HL-60 (cell line): ENCODE measurements around the gene CCDC102A.

Experiments used
- DNase-seq, 2 experiments: peaks; one replicate each; pipeline ENCODE4 v3.0.0-alpha.2; 2010 to 2020; ENCODE audit warnings: low read depth in 1 of 2, low spot score in 1 of 2
- H3K27ac ChIP-seq: fragments of 250-450 bp; sonication (Bioruptor Pico); replicated peaks from 2 replicates; pipeline ENCODE4 v1.5.1; 2020; ENCODE audit warnings: mild to moderate bottlenecking, moderate library complexity
- H3K27me3 ChIP-seq: fragments of 250-450 bp; sonication (Bioruptor Pico); 2 replicates; pipeline ENCODE4 v1.5.1; 2021; ENCODE audit warnings: mild to moderate bottlenecking, moderate library complexity; ENCODE audit not compliant: insufficient read depth, poor library complexity, severe bottlenecking
- H3K4me3 ChIP-seq: replicated peaks from 2 replicates; pipeline ENCODE4 v1.5.1; 2011; ENCODE audit warnings: mild to moderate bottlenecking, control low read depth, low read length; ENCODE audit not compliant: insufficient read depth
- CTCF ChIP-seq: IDR thresholded peaks from one replicate; pipeline ENCODE4 v1.5.1; 2011; ENCODE audit warnings: low read length, control low read depth, inconsistent platforms; ENCODE audit not compliant: insufficient read depth
- GABPA ChIP-seq: IDR thresholded peaks from 2 replicates; pipeline ENCODE4 v1.6.1; 2012; ENCODE audit warnings: low read depth
- POLR2AphosphoS5 ChIP-seq: IDR thresholded peaks from 2 replicates; pipeline ENCODE4 v1.6.1; 2012; ENCODE audit warnings: low read depth
- REST ChIP-seq: IDR thresholded peaks from 2 replicates; pipeline ENCODE4 v1.6.1; 2012; ENCODE audit warnings: low read depth; ENCODE audit not compliant: insufficient replicate concordance
- SPI1 ChIP-seq: IDR thresholded peaks from 2 replicates; pipeline ENCODE4 v1.6.1; 2012; ENCODE audit warnings: low read depth, mild to moderate bottlenecking, borderline replicate concordance

The CCDC102A gene

GRCh38 chr16:57538235-57538721, 1.9 kb upstream of the CCDC102A start:
- H3K27me3 ChIP-seq, result no peaks in the 10 kb centered on the region
- no peak overlapping the region for H3K27ac ChIP-seq
- no peak overlapping the region for H3K4me3 ChIP-seq
- TF ChIP-seq GABPA (no peak), REST (no peak), CTCF (no peak)
- no peak for DNase-seq

- no peak overlapping the region for H3K27ac ChIP-seq
- H3K4me3 ChIP-seq, result no peak overlapping the region
- TF ChIP-seq REST (no peak), POLR2AphosphoS5 (no peak), GABPA (no peak), SPI1 (no peak), CTCF (no peak)
- DNase-seq, result peak in 1 of 2 experiments; percentile 51
- H3K27me3 ChIP-seq, result no peaks in the 10 kb centered on the region
Observed at GRCh38 chr16:57537581-57538234, 1.3 kb upstream of the CCDC102A start.

- Histone ChIP-seq H3K27ac (no peak overlapping the region), H3K4me3 (no peak overlapping the region), H3K27me3 (no peaks in the 10 kb centered on the region)
- DNase-seq, result no peak
- no peak for TF ChIP-seq POLR2AphosphoS5
Observed at GRCh38 chr16:57537194-57537505, 779 bp upstream of the CCDC102A start.

GRCh38 chr16:57535680-57536305, 578 bp downstream of the CCDC102A start:
- DNase-seq, result peak; percentile 79 to 80
- H3K4me3 ChIP-seq, result peak overlapping the region; percentile 55

More at GRCh38 chr16:57535680-57536305, 578 bp downstream of the CCDC102A start:
- H3K27me3 ChIP-seq, result no peaks in the 10 kb centered on the region
- TF ChIP-seq POLR2AphosphoS5, result no peak
- TF ChIP-seq GABPA, result no peak
- no peak overlapping the region for H3K27ac ChIP-seq
